Lung (tissue), 12 donors: ENCODE results near the gene NATD1. TPM values are rescaled to one million over a fixed set of nuclear protein-coding genes. Genes with fewer than 3 reads are reported as not detected.
A peak's percentile ranks its signal among the peaks of the same experiment; 100 is the strongest.

ENCODE experiments used
- ATAC-seq: fragments of 200-7000 bp; cut with Tn5 transposase; one replicate; pipeline ENCODE4 v1.9.1; 2020; ENCODE audit warnings: moderate number of reproducible peaks; ENCODE audit not compliant: insufficient read depth, low FRiP score
- DNase-seq, 3 donors: peaks; one replicate each; pipeline ENCODE4 v3.0.0-alpha.2; 2013 to 2017
- H3K27ac ChIP-seq, 2 donors: one replicate each; pipeline ENCODE4 v1.5.1; 2013; ENCODE audit warnings: mild to moderate bottlenecking in 2 of 2, moderate library complexity in 2 of 2, control low read depth in 1 of 2, inconsistent platforms in 1 of 2, low read depth in 1 of 2, low read length in 1 of 2
- H3K27me3 ChIP-seq, 3 donors: one replicate each; pipeline ENCODE4 v1.5.1; 2013; ENCODE audit warnings: low read length in 2 of 3; ENCODE audit not compliant: control insufficient read depth in 3 of 3, insufficient read depth in 3 of 3
- H3K36me3 ChIP-seq, 4 donors: one replicate each; pipeline ENCODE4 v1.5.1; 2013; ENCODE audit warnings: low read length in 4 of 4, mild to moderate bottlenecking in 1 of 4, moderate library complexity in 1 of 4; ENCODE audit not compliant: control insufficient read depth in 4 of 4, insufficient read depth in 4 of 4
- H3K4me1 ChIP-seq, 5 donors: one replicate each; pipeline ENCODE4 v1.5.1; 2013; ENCODE audit warnings: low read length in 5 of 5, mild to moderate bottlenecking in 2 of 5, moderate library complexity in 1 of 5; ENCODE audit not compliant: control insufficient read depth in 5 of 5, insufficient read depth in 5 of 5
- H3K4me3 ChIP-seq: one replicate; pipeline ENCODE4 v1.5.1; 2013; ENCODE audit warnings: mild to moderate bottlenecking, control low read depth, moderate library complexity
- H3K9ac ChIP-seq, 2 donors: one replicate each; pipeline ENCODE4 v1.5.1; 2013; ENCODE audit warnings: low read length in 2 of 2, control low read depth in 1 of 2; ENCODE audit not compliant: insufficient read depth in 1 of 2
- H3K9me3 ChIP-seq, 4 donors: one replicate each; pipeline ENCODE4 v1.5.1; 2013; ENCODE audit warnings: low read length in 3 of 4, mild to moderate bottlenecking in 1 of 4, moderate library complexity in 1 of 4; ENCODE audit not compliant: control insufficient read depth in 4 of 4, insufficient read depth in 3 of 4
- CTCF ChIP-seq: IDR thresholded peaks from 2 replicates; pipeline ENCODE4 v1.5.1; 2012; ENCODE audit warnings: mild to moderate bottlenecking; ENCODE audit errors: control extremely low read depth, extremely low read depth
- WGBS, 2 donors: extraction: QIAGEN DNeasy Blood & Tissue Kit; methylation state at CpG; one replicate each; pipeline ENCODE4 v1.1.7; 2013; 5-methylcytosine and 5-hydroxymethylcytosine counted together
- polyA plus RNA-seq, 2 donors: library from polyadenylated mRNA; stranded (reverse); fragments of 200-250 nt; gene quantifications; one replicate each; pipeline ENCODE4 v1.2.1, GENCODE V29; 2013
- total RNA-seq, 2 donors: library from RNA; depleted of rRNA in 1 of 2; stranded (reverse); fragments of >200 nt in 1 of 2; gene quantifications; one replicate each; pipeline ENCODE4 v1.2.1, GENCODE V29; 2014 to 2021
- donor health status: control.
- donor health status: control.
- donor health status: Bipolar disorder and iron deficiency.
- donor health status: healthy.
- donor health status: DM: yes; HTN: yes; CAD: no.

NATD1 gene
- total and polyA plus RNA-seq, 4 donors: 4.8 to 8.1 (median 6.6) TPM

GRCh38 chr17:21278450-21279197, 25.4 kb upstream of the NATD1 start:
- no peak for TF ChIP-seq CTCF
- H3K27ac ChIP-seq: peak overlapping the region in 1 of 2 donors; percentile 86
- H3K27me3 ChIP-seq: peaks cover 0 to 3% (median 0%) of the 10 kb centered on the region in 3 donors
- no peak overlapping the region for H3K9ac ChIP-seq
- H3K4me3 ChIP-seq: no peak overlapping the region
- 35 to 42% methylated on average over 8 of the region's 8 CpGs for WGBS, 2 donors
- H3K9me3 ChIP-seq: no peaks in the 10 kb centered on the region
- ATAC-seq (no peak), DNase-seq (no peak)
- H3K4me1 ChIP-seq: peaks cover 0 to 16% (median 8%) of the 10 kb centered on the region in 5 donors
- no peaks in the 10 kb centered on the region for H3K36me3 ChIP-seq

GRCh38 chr17:21277332-21277731, 24.1 kb upstream of the NATD1 start:
- 95 to 98% methylated on average over 3 of the region's 3 CpGs for WGBS, 2 donors
- peaks cover 0 to 13% (median 8%) of the 10 kb centered on the region in 5 donors for H3K4me1 ChIP-seq
- no peaks in the 10 kb centered on the region for H3K9me3 ChIP-seq
- TF ChIP-seq CTCF: no peak
- no peak overlapping the region for H3K9ac ChIP-seq
- DNase-seq: no peak
- no peaks in the 10 kb centered on the region for H3K36me3 ChIP-seq
- no peak for ATAC-seq
- no peak overlapping the region for H3K27ac ChIP-seq
- no peaks in the 10 kb centered on the region for H3K27me3 ChIP-seq
- no peak overlapping the region for H3K4me3 ChIP-seq

GRCh38 chr17:21276264-21276588, 23.0 kb upstream of the NATD1 start:
- ATAC-seq (no peak), DNase-seq (no peak)
- Histone ChIP-seq H3K9me3 (no peaks in the 10 kb centered on the region), H3K27me3 (no peaks in the 10 kb centered on the region), H3K4me1 (peaks cover 0 to 13% (median 8%) of the 10 kb centered on the region in 5 donors), H3K9ac (no peak overlapping the region), H3K4me3 (no peak overlapping the region), H3K27ac (no peak overlapping the region), H3K36me3 (no peaks in the 10 kb centered on the region)
- TF ChIP-seq CTCF: no peak
- WGBS, 2 donors: 12 to 17% methylated on average over 17 of the region's 17 CpGs
